CD4-positive, alpha-beta T cell (primary cell): ENCODE results near the gene CHST10. TPM values are rescaled to one million over a fixed set of nuclear protein-coding genes. Genes with fewer than 3 reads are reported as not detected.

ENCODE experiments used
- ATAC-seq: fragments of 200-7000 bp; cut with Tn5 transposase; one replicate; pipeline ENCODE4 v1.10.0; 2022; ENCODE audit warnings: mild to moderate bottlenecking; ENCODE audit not compliant: poor library complexity
- CTCF ChIA-PET: fragments of 350-600 bp; sonication (Branson Sonifier 250); formaldehyde crosslinking; loops from one replicate; lab custom pipeline; 2021; ENCODE audit warnings: antibody characterized with exemption, inconsistent platforms; lab: Charles Lee
- POLR2A ChIA-PET: fragments of 350-600 bp; sonication (Branson Sonifier 250); formaldehyde crosslinking; loops from one replicate; lab custom pipeline; 2021; ENCODE audit warnings: antibody characterized with exemption, inconsistent platforms; lab: Charles Lee
- DNase-seq, 14 experiments: peaks; one replicate each; pipeline ENCODE4 v3.0.0-alpha.2; 2013 to 2020; ENCODE audit warnings: mixed read lengths in 2 of 14
- H3K27ac ChIP-seq, 2 donors: one replicate each; pipeline versions ENCODE4 v1.5.1 to v1.7.0; 2013; ENCODE audit warnings: low read length in 2 of 2, low read depth in 1 of 2, mild to moderate bottlenecking in 1 of 2
- H3K27me3 ChIP-seq, 2 experiments: 1 replicate in 1 of 2; 2 replicates in 1 of 2; pipeline versions ENCODE4 v1.6.1 to v1.7.0; 2013; ENCODE audit warnings: low read length in 2 of 2, control low read depth in 1 of 2, mild to moderate bottlenecking in 1 of 2, moderate library complexity in 1 of 2; ENCODE audit not compliant: insufficient read depth in 2 of 2, control insufficient read depth in 1 of 2
- H3K36me3 ChIP-seq: one replicate; pipeline ENCODE4 v1.6.1; 2013; ENCODE audit warnings: low read length, control low read depth; ENCODE audit not compliant: insufficient read depth
- H3K4me1 ChIP-seq: one replicate; pipeline ENCODE4 v1.6.1; 2013; ENCODE audit warnings: low read length, control low read depth; ENCODE audit not compliant: insufficient read depth
- H3K4me3 ChIP-seq: one replicate; pipeline ENCODE4 v1.5.1; 2013; ENCODE audit warnings: mild to moderate bottlenecking, low read length, moderate library complexity
- H3K9me3 ChIP-seq, 2 experiments: 1 replicate in 1 of 2; 2 replicates in 1 of 2; pipeline versions ENCODE4 v1.6.1 to v1.7.0; 2013; ENCODE audit warnings: low read length in 2 of 2, mild to moderate bottlenecking in 2 of 2, control low read depth in 1 of 2, moderate library complexity in 1 of 2; ENCODE audit not compliant: control insufficient read depth in 1 of 2, insufficient read depth in 1 of 2
- H3K27ac Mint-ChIP-seq: one replicate; pipeline ENCODE4 v1.8.0; 2020; ENCODE audit warnings: mixed read lengths
- H3K27me3 Mint-ChIP-seq: one replicate; pipeline ENCODE4 v1.8.0; 2021; ENCODE audit warnings: mixed read lengths
- H3K36me3 Mint-ChIP-seq: one replicate; pipeline ENCODE4 v1.8.0; 2021; ENCODE audit warnings: low read depth, mixed read lengths
- H3K4me1 Mint-ChIP-seq: one replicate; pipeline ENCODE4 v1.8.0; 2021; ENCODE audit warnings: low read depth, mixed read lengths
- H3K4me3 Mint-ChIP-seq: one replicate; pipeline ENCODE4 v1.8.0; 2020; ENCODE audit warnings: mild to moderate bottlenecking, mixed read lengths
- H3K9me3 Mint-ChIP-seq: one replicate; pipeline ENCODE4 v1.8.0; 2020; ENCODE audit warnings: mixed read lengths
- intact Hi-C, 2 experiments: fragments of 100-400 bp; cut with DNase I in 1 of 2; cut with micrococcal nuclease in 1 of 2; formaldehyde crosslinking; loops; one replicate each; pipeline versions ENCODE4 v1.15.1 to v1.9.0; 2023 to 2025; cut with DNase I, micrococcal nuclease
- total RNA-seq, 174 experiments: library from RNA in 2 of 174; stranded (reverse) in 2 of 174; gene quantifications; one replicate each; pipeline ENCODE4 v1.2.3 and lab custom pipeline; 2021 to 2026
- TF ChIP-seq, protein P1 (sequence below): fragments of 200-600 bp; IDR thresholded peaks from one replicate; pipeline ENCODE4 v1.8.0; 2022; ENCODE audit warnings: antibody characterized with exemption, mild to moderate bottlenecking

CHST10 gene
- total RNA-seq, 2 experiments from 2014 or later, result 1.5 to 1.9 TPM

DNA sequence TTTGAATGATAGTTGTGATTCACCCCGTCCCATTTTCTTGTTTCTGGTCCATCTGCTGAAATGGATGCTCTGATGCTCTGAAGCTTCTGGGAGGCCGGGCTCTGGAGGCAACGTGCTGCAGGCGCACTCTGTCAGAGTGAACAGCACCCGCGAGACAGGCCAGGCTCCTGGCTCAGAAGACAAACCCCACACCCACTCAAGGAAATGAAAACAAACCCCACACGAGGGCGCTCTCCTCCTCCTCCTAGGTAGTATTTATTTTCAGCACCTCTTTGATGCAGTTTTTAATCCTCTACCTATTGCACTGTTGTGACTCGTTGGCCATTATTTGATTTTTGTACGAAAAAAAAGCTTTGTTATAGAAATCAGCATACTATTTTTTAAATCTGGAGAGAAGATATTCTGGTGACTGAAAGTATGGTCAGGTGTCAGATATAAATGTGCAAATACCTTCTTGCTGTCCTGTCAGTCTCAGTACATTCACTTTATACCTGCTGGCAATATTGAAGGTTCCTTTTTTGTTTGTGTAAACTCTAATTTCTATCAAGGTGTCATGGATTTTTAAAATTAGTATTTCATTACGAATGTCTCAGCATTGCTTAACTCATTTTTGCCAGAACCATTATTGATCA, 10.3 kb upstream of the CHST10 start:
- CTCF ChIA-PET, result no interaction called here
- H3K4me3 ChIP-seq, result no peak overlapping the region
- Mint-ChIP-seq H3K27ac (no peak overlapping the region), H3K4me3 (no peak overlapping the region), H3K36me3 (no peaks in the 10 kb centered on the region), H3K9me3 (peaks cover 2% of the 10 kb centered on the region), H3K27me3 (peaks cover 15% of the 10 kb centered on the region), H3K4me1 (peaks cover 7% of the 10 kb centered on the region)
- H3K9me3 ChIP-seq, result peaks cover 3 to 4% of the 10 kb centered on the region in 2 experiments
- peak; percentile 79 for ATAC-seq
- DNase-seq, result peak; percentile 55 to 77 (median 65)
- POLR2A ChIA-PET, result interaction anchor here (0.6 to 1.3 kb wide), 2 partner anchors 135 to 1970 kb away, joined by 3 to 7 read pairs; partner anchors contain the start of gene PDCL3
- no peak overlapping the region for H3K27ac ChIP-seq
- H3K27me3 ChIP-seq, result no peaks in the 10 kb centered on the region
- no peaks in the 10 kb centered on the region for H3K36me3 ChIP-seq
- TF ChIP-seq, protein P1, sequence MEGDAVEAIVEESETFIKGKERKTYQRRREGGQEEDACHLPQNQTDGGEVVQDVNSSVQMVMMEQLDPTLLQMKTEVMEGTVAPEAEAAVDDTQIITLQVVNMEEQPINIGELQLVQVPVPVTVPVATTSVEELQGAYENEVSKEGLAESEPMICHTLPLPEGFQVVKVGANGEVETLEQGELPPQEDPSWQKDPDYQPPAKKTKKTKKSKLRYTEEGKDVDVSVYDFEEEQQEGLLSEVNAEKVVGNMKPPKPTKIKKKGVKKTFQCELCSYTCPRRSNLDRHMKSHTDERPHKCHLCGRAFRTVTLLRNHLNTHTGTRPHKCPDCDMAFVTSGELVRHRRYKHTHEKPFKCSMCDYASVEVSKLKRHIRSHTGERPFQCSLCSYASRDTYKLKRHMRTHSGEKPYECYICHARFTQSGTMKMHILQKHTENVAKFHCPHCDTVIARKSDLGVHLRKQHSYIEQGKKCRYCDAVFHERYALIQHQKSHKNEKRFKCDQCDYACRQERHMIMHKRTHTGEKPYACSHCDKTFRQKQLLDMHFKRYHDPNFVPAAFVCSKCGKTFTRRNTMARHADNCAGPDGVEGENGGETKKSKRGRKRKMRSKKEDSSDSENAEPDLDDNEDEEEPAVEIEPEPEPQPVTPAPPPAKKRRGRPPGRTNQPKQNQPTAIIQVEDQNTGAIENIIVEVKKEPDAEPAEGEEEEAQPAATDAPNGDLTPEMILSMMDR, result peak; percentile 66
- peaks cover 2% of the 10 kb centered on the region for H3K4me1 ChIP-seq
- intact Hi-C loops, result loop anchor here (5.0 kb wide), 3 partner anchors 130 to 560 kb away; no protein-coding TSS in a partner anchor

- Histone ChIP-seq H3K4me3 (no peak overlapping the region), H3K4me1 (peaks cover 2% of the 10 kb centered on the region), H3K27me3 (no peaks in the 10 kb centered on the region), H3K9me3 (peaks cover 3 to 4% of the 10 kb centered on the region in 2 experiments), H3K36me3 (no peaks in the 10 kb centered on the region), H3K27ac (no peak overlapping the region)
- intact Hi-C loops, result loop anchor here (5.0 kb wide), 3 partner anchors 130 to 560 kb away; no protein-coding TSS in a partner anchor
- H3K9me3 Mint-ChIP-seq, result peaks cover 2% of the 10 kb centered on the region
- ATAC-seq (no peak), DNase-seq (no peak)
- ChIA-PET POLR2A (interaction anchor here (0.6 to 1.3 kb wide), 2 partner anchors 136 to 1971 kb away, joined by 3 to 7 read pairs; partner anchors contain the start of gene PDCL3), CTCF (no interaction called here)
- peaks cover 15% of the 10 kb centered on the region for H3K27me3 Mint-ChIP-seq
- no peaks in the 10 kb centered on the region for H3K36me3 Mint-ChIP-seq
- H3K27ac Mint-ChIP-seq, result no peak overlapping the region
- TF ChIP-seq, protein P1, result no peak
- H3K4me1 Mint-ChIP-seq, result peaks cover 7% of the 10 kb centered on the region
- H3K4me3 Mint-ChIP-seq, result no peak overlapping the region
These were observed 9.6 kb upstream of the CHST10 start for GRCh38 chr2:100427111-100427510.

DNA sequence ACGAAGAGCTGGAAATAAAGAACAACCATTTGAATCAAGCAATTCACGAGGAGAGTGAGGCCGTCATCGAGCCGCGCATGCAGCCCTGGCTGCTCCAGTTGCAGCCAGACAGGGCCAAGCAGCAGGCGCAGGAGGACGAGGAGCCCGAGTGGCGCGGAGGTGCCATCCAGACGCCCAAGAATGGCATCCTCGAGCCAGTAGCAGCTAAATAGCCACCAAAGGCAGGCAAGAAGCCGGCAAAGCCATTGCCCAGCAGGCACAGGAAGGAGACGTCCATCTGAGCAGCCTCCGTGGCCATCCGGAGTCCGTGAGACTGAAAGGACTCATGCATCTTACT, 8.9 kb upstream of the CHST10 start:
- TF ChIP-seq, protein P1, result no peak
- peaks cover 2% of the 10 kb centered on the region for H3K4me1 ChIP-seq
- Mint-ChIP-seq H3K4me3 (no peak overlapping the region), H3K36me3 (no peaks in the 10 kb centered on the region), H3K27ac (no peak overlapping the region), H3K4me1 (peaks cover 7% of the 10 kb centered on the region), H3K27me3 (peaks cover 15% of the 10 kb centered on the region), H3K9me3 (peaks cover 2% of the 10 kb centered on the region)
- no peaks in the 10 kb centered on the region for H3K36me3 ChIP-seq
- H3K4me3 ChIP-seq, result no peak overlapping the region
- ATAC-seq, result no peak
- peaks cover 0 to 4% of the 10 kb centered on the region in 2 experiments for H3K9me3 ChIP-seq
- intact Hi-C loops, result loop anchor here (5.0 kb wide), 3 partner anchors 131 to 561 kb away; no protein-coding TSS in a partner anchor
- H3K27me3 ChIP-seq, result no peaks in the 10 kb centered on the region
- POLR2A ChIA-PET, result interaction anchor here (1.0 kb wide), 1 partner anchor 16 kb away, joined by 3 read pairs; no protein-coding TSS in a partner anchor
- no peak for DNase-seq
- CTCF ChIA-PET, result no interaction called here
- no peak overlapping the region for H3K27ac ChIP-seq
